Lower lobe of right lung (tissue), 2 donors: Measurements from ENCODE around the gene PLEKHH1. TPM values are rescaled to one million over a fixed set of nuclear protein-coding genes. Genes with fewer than 3 reads are reported as not detected.

Experiments used
- ATAC-seq, 2 donors: fragments of 200-7000 bp; cut with Tn5 transposase; one replicate each; pipeline ENCODE4 v1.9.1; 2020 to 2022; ENCODE audit warnings: mild to moderate bottlenecking in 2 of 2, moderate library complexity in 2 of 2
- DNase-seq: peaks from one replicate; pipeline ENCODE4 v3.0.0-alpha.2; 2020
- H3K27ac ChIP-seq: fragments of 200-600 bp; one replicate; pipeline ENCODE4 v1.8.0; 2022
- H3K27me3 ChIP-seq: fragments of 200-600 bp; one replicate; pipeline ENCODE4 v1.8.0; 2022; ENCODE audit warnings: low read depth
- H3K36me3 ChIP-seq: fragments of 200-600 bp; one replicate; pipeline ENCODE4 v1.8.0; 2022; ENCODE audit warnings: mild to moderate bottlenecking
- H3K4me1 ChIP-seq: fragments of 200-600 bp; one replicate; pipeline ENCODE4 v1.8.0; 2022
- H3K4me3 ChIP-seq: fragments of 200-600 bp; one replicate; pipeline ENCODE4 v1.8.0; 2022; ENCODE audit warnings: mild to moderate bottlenecking
- H3K9me3 ChIP-seq: fragments of 200-600 bp; one replicate; pipeline ENCODE4 v1.8.0; 2022
- CTCF ChIP-seq: fragments of 200-600 bp; IDR thresholded peaks from one replicate; pipeline ENCODE4 v1.8.0; 2022; ENCODE audit warnings: antibody characterized with exemption, mild to moderate bottlenecking
- intact Hi-C: fragments of 100-400 bp; cut with DNase I; formaldehyde crosslinking; loops from one replicate; pipeline ENCODE4 v1.11.0; 2022
- total RNA-seq: library from RNA; stranded (reverse); fragmentation: NEBNext Ultra II Directional; extraction: Animal tissue kit (Norgen Biotek cat#: 25700); gene quantifications from one replicate; pipeline ENCODE4 v1.2.1, GENCODE V29; 2021
- donor health status: DM: no; HTN: yes; CAD: no; lungs with severe emphysema.

The PLEKHH1 gene
- total RNA-seq, 1 donor from 2014 or later, result 4.6 TPM

- H3K4me1 ChIP-seq, result no peaks in the 10 kb centered on the region
- ATAC-seq, result no peak
- no peaks in the 10 kb centered on the region for H3K27me3 ChIP-seq
These were observed 41.7 kb downstream of the PLEKHH1 start for GRCh38 chr14:67574806-67575205.

GRCh38 chr14:67575684-67576083, 42.6 kb downstream of the PLEKHH1 start:
- intact Hi-C loops, result no loop called here
- H3K4me1 ChIP-seq, result no peaks in the 10 kb centered on the region
- no peaks in the 10 kb centered on the region for H3K36me3 ChIP-seq
- H3K4me3 ChIP-seq, result no peak overlapping the region
- no peaks in the 10 kb centered on the region for H3K9me3 ChIP-seq
- ATAC-seq (no peak), DNase-seq (peak; percentile 45)
- no peak for TF ChIP-seq CTCF
- H3K27me3 ChIP-seq, result no peaks in the 10 kb centered on the region
- no peak overlapping the region for H3K27ac ChIP-seq

More at GRCh38 chr14:67574806-67575205, 41.7 kb downstream of the PLEKHH1 start:
- no peaks in the 10 kb centered on the region for H3K36me3 ChIP-seq
- no peak overlapping the region for H3K4me3 ChIP-seq
- DNase-seq, result peak; percentile 27
- H3K9me3 ChIP-seq, result no peaks in the 10 kb centered on the region
- intact Hi-C loops, result no loop called here
- no peak overlapping the region for H3K27ac ChIP-seq
- no peak for TF ChIP-seq CTCF

GRCh38 chr14:67576216-67576955, 43.3 kb downstream of the PLEKHH1 start:
- Histone ChIP-seq H3K27ac (no peak overlapping the region), H3K36me3 (no peaks in the 10 kb centered on the region), H3K4me3 (no peak overlapping the region), H3K4me1 (no peaks in the 10 kb centered on the region), H3K9me3 (no peaks in the 10 kb centered on the region), H3K27me3 (no peaks in the 10 kb centered on the region)
- TF ChIP-seq CTCF, result no peak
- ATAC-seq (no peak), DNase-seq (peak; percentile 24)
- intact Hi-C loops, result no loop called here

- no peak for TF ChIP-seq CTCF
- Histone ChIP-seq H3K4me3 (no peak overlapping the region), H3K36me3 (no peaks in the 10 kb centered on the region), H3K9me3 (no peaks in the 10 kb centered on the region), H3K27me3 (no peaks in the 10 kb centered on the region), H3K4me1 (no peaks in the 10 kb centered on the region), H3K27ac (no peak overlapping the region)
- intact Hi-C loops, result no loop called here
- ATAC-seq (no peak), DNase-seq (peak; percentile 24)
These were observed 44.2 kb downstream of the PLEKHH1 start for GRCh38 chr14:67577181-67577808.

- Histone ChIP-seq H3K36me3 (no peaks in the 10 kb centered on the region), H3K9me3 (no peaks in the 10 kb centered on the region), H3K27ac (no peak overlapping the region), H3K4me3 (no peak overlapping the region), H3K27me3 (no peaks in the 10 kb centered on the region), H3K4me1 (no peaks in the 10 kb centered on the region)
- intact Hi-C loops, result no loop called here
- TF ChIP-seq CTCF, result no peak
- ATAC-seq (no peak), DNase-seq (peak; percentile 43)
These were observed 45.0 kb downstream of the PLEKHH1 start for GRCh38 chr14:67577909-67578749.
